Natural killer cell (primary cell): ENCODE data around the gene ICE1. TPM values are rescaled to one million over a fixed set of nuclear protein-coding genes. Genes with fewer than 3 reads are reported as not detected.

ENCODE experiments used
- ATAC-seq, 3 donors: fragments of 150-1000 bp in 2 of 3; fragments of 200-7000 bp in 1 of 3; cut with Tn5 transposase; 1 replicate in 1 of 3; 2 replicates in 2 of 3; pipeline ENCODE4 v1.10.0; 2021; ENCODE audit warnings: mild to moderate bottlenecking in 2 of 3, moderate library complexity in 2 of 3
- DNase-seq, 2 donors: peaks; one replicate each; pipeline versions ENCODE4 v3.0.0 to v3.0.0-alpha.2; 2013 to 2021; ENCODE audit warnings: mixed read lengths in 1 of 2
- H3K27ac ChIP-seq: one replicate; pipeline ENCODE4 v1.5.1; 2013; ENCODE audit warnings: mild to moderate bottlenecking, low read length
- H3K27me3 ChIP-seq: one replicate; pipeline ENCODE4 v1.6.1; 2013; ENCODE audit warnings: low read length; ENCODE audit not compliant: control insufficient read depth, insufficient read depth
- H3K36me3 ChIP-seq: one replicate; pipeline ENCODE4 v1.6.1; 2013; ENCODE audit warnings: low read length; ENCODE audit not compliant: control insufficient read depth, insufficient read depth
- H3K4me1 ChIP-seq: one replicate; pipeline ENCODE4 v1.6.1; 2013; ENCODE audit warnings: low read length; ENCODE audit not compliant: control insufficient read depth, insufficient read depth
- H3K4me3 ChIP-seq: one replicate; pipeline ENCODE4 v1.5.1; 2013; ENCODE audit warnings: low read length
- H3K9me3 ChIP-seq: one replicate; pipeline ENCODE4 v1.6.1; 2013; ENCODE audit warnings: low read length; ENCODE audit not compliant: control insufficient read depth, insufficient read depth
- H3K27ac Mint-ChIP-seq, 2 donors: one replicate each; pipeline ENCODE4 v1.8.0; 2022; ENCODE audit warnings: mild to moderate bottlenecking in 2 of 2, mixed read lengths in 2 of 2, moderate library complexity in 1 of 2
- H3K27me3 Mint-ChIP-seq, 2 donors: one replicate each; pipeline ENCODE4 v1.8.0; 2022; ENCODE audit warnings: low read depth in 2 of 2, mixed read lengths in 2 of 2
- H3K36me3 Mint-ChIP-seq: one replicate; pipeline ENCODE4 v1.8.0; 2022; ENCODE audit warnings: mixed read lengths
- H3K4me1 Mint-ChIP-seq, 2 donors: one replicate each; pipeline ENCODE4 v1.8.0; 2022; ENCODE audit warnings: mixed read lengths in 2 of 2
- H3K4me3 Mint-ChIP-seq: one replicate; pipeline ENCODE4 v1.8.0; 2022; ENCODE audit warnings: mild to moderate bottlenecking, moderate library complexity, mixed read lengths
- H3K9me3 Mint-ChIP-seq, 2 donors: one replicate each; pipeline ENCODE4 v1.8.0; 2022; ENCODE audit warnings: mixed read lengths in 2 of 2
- CTCF ChIP-seq: fragments of 200-600 bp; IDR thresholded peaks from one replicate; pipeline ENCODE4 v1.8.0; 2022; ENCODE audit warnings: antibody characterized with exemption
- WGBS: methylation state at CpG from one replicate; pipeline ENCODE4 v1.1.7; 2013; ENCODE audit warnings: missing lambda C conversion rate; ENCODE audit not compliant: insufficient coverage; 5-methylcytosine and 5-hydroxymethylcytosine counted together
- intact Hi-C: fragments of 100-400 bp; cut with micrococcal nuclease; formaldehyde crosslinking; loops from one replicate; pipeline ENCODE4 v1.14.2; 2022
- total RNA-seq, 4 donors: library from RNA; stranded (reverse); fragments of 120-200 nt in 1 of 4; gene quantifications; one replicate each; pipeline versions ENCODE4 v1.2.3 to v1.2.4, GENCODE V29; 2013 to 2022

Gene ICE1
- total RNA-seq, 3 donors from 2014 or later (not counting 1 experiment from before 2014, with no cell fraction given) = 29.7 to 44.5 (median 36.6) TPM

DNA sequence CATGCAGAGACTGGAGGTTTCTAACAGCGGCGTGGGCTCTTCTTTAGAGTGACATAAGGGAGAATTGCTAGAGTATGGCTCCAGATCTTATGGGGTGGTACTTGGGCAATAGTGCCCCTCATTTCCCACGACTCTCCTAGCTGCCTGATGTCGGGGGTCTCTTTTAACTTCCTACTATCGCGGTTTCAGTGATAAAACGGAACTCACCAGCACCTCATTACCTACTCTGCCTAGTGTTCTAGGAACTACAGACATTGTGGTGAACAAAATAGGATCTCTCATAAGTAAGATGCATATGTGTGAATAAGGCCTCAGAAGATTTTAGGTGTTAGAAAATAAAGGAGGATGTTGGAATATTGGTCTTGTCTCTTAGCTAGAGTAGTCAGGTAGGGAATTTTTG lies 1.1 kb downstream of the ICE1 start:
- Mint-ChIP-seq H3K27ac (no peak overlapping the region), H3K27me3 (no peaks in the 10 kb centered on the region), H3K36me3 (no peaks in the 10 kb centered on the region), H3K4me1 (peaks cover 21 to 26% of the 10 kb centered on the region in 2 donors), H3K9me3 (no peaks in the 10 kb centered on the region), H3K4me3 (no peak overlapping the region)
- Histone ChIP-seq H3K4me3 (peak overlapping the region; percentile 83), H3K27ac (no peak overlapping the region), H3K9me3 (no peaks in the 10 kb centered on the region), H3K36me3 (no peaks in the 10 kb centered on the region), H3K4me1 (peaks cover 27% of the 10 kb centered on the region), H3K27me3 (no peaks in the 10 kb centered on the region)
- no peak for TF ChIP-seq CTCF
- intact Hi-C loops = loop anchor here (2.0 kb wide), 1 partner anchor 71 kb away; no protein-coding TSS in a partner anchor
- WGBS = 16% methylated on average over 6 of the region's 7 CpGs
- DNase-seq = no peak
- ATAC-seq = no peak

DNA sequence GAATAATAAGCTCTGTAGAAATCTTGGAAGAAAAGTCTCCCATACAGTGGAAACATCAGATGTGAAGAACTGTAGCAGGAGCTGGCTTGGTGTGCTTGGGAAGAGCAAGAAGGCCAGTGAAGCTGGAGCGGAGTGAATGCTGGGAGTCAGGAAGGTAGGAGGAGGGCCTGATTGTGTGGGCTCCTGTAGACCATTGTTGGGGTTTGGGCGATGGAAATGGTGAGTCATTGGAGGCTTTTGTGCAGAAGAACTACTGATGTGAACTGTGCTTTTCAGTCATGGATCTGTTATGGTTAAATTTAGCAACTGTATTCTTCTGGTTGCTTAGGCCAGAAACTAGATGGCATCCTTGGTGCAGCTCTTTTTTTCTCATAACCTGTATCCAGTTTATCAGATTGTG lies 2.3 kb downstream of the ICE1 start:
- H3K9me3 Mint-ChIP-seq = no peaks in the 10 kb centered on the region
- ATAC-seq = no peak
- no peak overlapping the region for H3K4me3 ChIP-seq
- H3K27ac Mint-ChIP-seq = no peak overlapping the region
- WGBS = 76% methylated on average over 2 of the region's 2 CpGs
- H3K9me3 ChIP-seq = no peaks in the 10 kb centered on the region
- H3K27me3 ChIP-seq = no peaks in the 10 kb centered on the region
- H3K36me3 ChIP-seq = no peaks in the 10 kb centered on the region
- H3K4me1 ChIP-seq = peaks cover 27% of the 10 kb centered on the region
- H3K36me3 Mint-ChIP-seq = no peaks in the 10 kb centered on the region
- no peak for TF ChIP-seq CTCF
- peaks cover 29 to 35% of the 10 kb centered on the region in 2 donors for H3K4me1 Mint-ChIP-seq
- intact Hi-C loops = no loop called here
- no peaks in the 10 kb centered on the region for H3K27me3 Mint-ChIP-seq
- no peak overlapping the region for H3K4me3 Mint-ChIP-seq
- no peak for DNase-seq
- no peak overlapping the region for H3K27ac ChIP-seq

DNA sequence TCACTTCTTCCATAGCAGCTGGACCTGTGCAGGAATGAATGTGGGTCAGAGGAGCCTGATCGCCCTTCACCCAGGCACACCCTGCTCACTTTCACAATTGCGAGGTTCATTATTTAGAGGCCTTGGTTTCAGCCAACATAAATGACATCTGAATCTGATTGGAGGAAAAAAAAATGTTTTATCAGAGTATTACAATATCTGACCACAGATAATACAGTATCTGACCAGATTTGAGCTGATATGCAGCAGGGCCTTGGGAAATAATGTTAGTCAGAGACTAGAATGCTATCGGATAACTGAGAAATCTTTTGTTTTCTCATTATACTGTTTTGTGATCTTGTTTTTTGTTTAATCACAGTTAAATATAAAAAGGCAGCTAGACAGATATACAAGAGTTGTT lies 7.7 kb downstream of the ICE1 start:
- no peak overlapping the region for H3K4me3 ChIP-seq
- H3K36me3 ChIP-seq = no peaks in the 10 kb centered on the region
- DNase-seq (no peak), ATAC-seq (peak in 1 of 3 donors; percentile 55)
- H3K27ac Mint-ChIP-seq = no peak overlapping the region
- intact Hi-C loops = no loop called here
- H3K4me1 Mint-ChIP-seq = peaks cover 49 to 51% of the 10 kb centered on the region in 2 donors
- 96% methylated on average over 3 of the region's 3 CpGs for WGBS
- H3K27me3 Mint-ChIP-seq = no peaks in the 10 kb centered on the region
- H3K36me3 Mint-ChIP-seq = no peaks in the 10 kb centered on the region
- no peaks in the 10 kb centered on the region for H3K27me3 ChIP-seq
- H3K4me3 Mint-ChIP-seq = no peak overlapping the region
- H3K9me3 ChIP-seq = no peaks in the 10 kb centered on the region
- TF ChIP-seq CTCF = no peak
- H3K4me1 ChIP-seq = no peaks in the 10 kb centered on the region
- H3K27ac ChIP-seq = no peak overlapping the region
- no peaks in the 10 kb centered on the region for H3K9me3 Mint-ChIP-seq

DNA sequence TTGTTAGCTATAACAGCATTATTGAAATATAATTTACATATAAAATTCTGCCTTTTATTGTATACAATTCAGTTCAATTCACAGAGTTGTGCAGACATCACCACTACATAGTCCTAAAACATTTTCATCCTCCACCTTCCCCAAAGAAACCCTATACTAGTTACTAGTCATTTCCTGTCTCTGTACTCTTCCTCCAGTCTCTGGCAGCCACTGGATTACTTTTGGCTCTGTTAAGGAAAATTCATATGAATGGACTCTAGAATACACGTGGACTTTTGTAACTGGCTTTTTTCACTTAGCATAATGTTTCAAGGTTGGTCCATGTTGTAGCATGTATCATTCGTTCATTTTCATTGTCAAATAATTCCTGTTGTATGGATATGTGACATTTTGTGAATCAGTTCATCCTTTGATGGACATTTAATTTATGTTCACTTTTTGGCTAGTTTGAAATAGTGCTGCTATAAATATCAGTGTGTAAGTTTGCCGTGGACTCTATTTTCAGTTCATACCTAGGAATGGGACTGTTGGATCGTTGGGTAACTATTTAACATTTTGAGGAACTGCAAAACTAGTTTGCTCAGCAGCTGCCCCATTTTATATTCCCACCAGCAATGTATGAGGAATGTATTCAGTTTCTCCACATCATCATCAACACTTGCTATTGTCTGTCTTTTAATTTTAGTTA lies 9.7 kb downstream of the ICE1 start:
- Mint-ChIP-seq H3K9me3 (no peaks in the 10 kb centered on the region), H3K4me1 (peaks cover 49 to 51% of the 10 kb centered on the region in 2 donors), H3K27me3 (no peaks in the 10 kb centered on the region), H3K36me3 (no peaks in the 10 kb centered on the region), H3K27ac (no peak overlapping the region), H3K4me3 (no peak overlapping the region)
- Histone ChIP-seq H3K36me3 (peaks cover 4% of the 10 kb centered on the region), H3K9me3 (no peaks in the 10 kb centered on the region), H3K4me1 (no peaks in the 10 kb centered on the region), H3K27me3 (no peaks in the 10 kb centered on the region), H3K27ac (no peak overlapping the region), H3K4me3 (no peak overlapping the region)
- intact Hi-C loops = no loop called here
- DNase-seq = no peak
- 96% methylated on average over 2 of the region's 4 CpGs for WGBS
- no peak for ATAC-seq
- no peak for TF ChIP-seq CTCF
